DMS 273 treated with DMSO at 0.1 percent for 48 hours (cell line): ENCODE measurements around the gene ANGPTL5.
"Not testable (repeated sequence)": the region's sequence is repeated elsewhere in the genome, so short reads cannot be mapped to it uniquely, and the experiment has no call there.

Source experiments
- DNase-seq: peaks from one replicate; lab custom pipeline; 2025; lab: John Stamatoyannopoulos, UW

ANGPTL5 gene

GRCh38 chr11:101885631-101886030 is 30.7 kb downstream of the ANGPTL5 start:
- DNase-seq = no peak

DNA sequence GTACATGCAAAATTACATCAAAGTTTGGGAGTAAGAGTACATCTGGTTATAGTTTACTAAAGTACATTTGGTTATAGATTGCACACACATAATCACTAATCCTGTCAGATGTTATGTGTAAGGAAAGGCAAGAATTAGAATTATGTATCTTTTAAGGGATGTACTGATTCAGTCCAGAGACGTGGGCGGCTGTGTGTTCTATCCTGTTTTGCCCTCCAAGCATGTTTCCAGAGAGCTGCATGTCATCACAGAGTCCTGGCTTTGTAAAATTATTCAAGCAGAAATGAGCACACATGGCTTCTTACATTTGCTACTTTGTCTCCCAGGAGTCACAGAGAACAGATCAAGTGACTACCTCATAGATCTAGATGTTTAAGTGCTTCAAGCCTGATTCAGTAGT is 34.7 kb downstream of the ANGPTL5 start:
- DNase-seq = no peak

DNA sequence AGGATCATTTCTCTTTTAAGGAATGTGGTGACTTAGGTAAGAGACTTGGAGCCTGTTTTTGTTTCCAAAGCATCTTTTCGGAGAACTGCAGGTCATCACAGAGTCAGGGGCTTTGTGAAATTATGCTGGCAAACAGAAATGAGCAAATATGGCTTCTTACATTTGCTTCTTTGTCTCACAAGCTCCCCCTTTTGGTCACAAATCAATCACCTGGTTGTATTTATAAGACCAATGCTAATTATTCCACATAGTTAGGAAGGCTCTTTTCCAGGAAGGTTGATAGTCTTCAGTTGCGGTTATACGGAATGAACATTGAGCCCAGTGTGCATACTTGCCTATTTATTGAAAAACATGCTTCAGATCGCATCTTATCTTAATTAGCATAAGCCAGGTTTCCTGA is 36.1 kb downstream of the ANGPTL5 start:
- DNase-seq = no peak

GRCh38 chr11:101872171-101872882 is 44.0 kb downstream of the ANGPTL5 start:
- DNase-seq = no peak

- no peak for DNase-seq
Observed at GRCh38 chr11:101870510-101870909, 45.8 kb downstream of the ANGPTL5 start.

GRCh38 chr11:101867951-101868350 is 48.4 kb downstream of the ANGPTL5 start:
- DNase-seq = no peak

- no peak for DNase-seq
Observed at GRCh38 chr11:101866619-101867491, 49.5 kb downstream of the ANGPTL5 start.

DNA sequence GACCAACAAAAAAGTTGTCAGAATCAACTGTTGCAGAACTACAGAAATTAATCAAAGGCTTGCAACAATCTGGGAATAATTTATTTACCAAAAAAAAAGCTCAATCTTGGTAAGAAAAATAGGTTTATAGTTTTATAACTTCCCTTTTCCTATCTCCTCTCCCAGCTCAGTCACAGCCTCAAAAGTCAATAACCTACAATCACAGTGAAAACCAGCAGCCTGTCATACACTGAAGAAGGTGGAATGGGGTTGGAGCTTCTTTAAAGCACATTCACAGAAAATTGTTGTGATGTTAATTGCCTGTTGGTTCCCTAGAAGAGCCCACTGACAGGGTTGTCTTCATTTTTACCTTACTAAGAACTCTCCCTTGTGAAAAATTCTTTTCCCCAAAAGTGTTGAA is 52.2 kb downstream of the ANGPTL5 start:
- DNase-seq = no peak

DNA sequence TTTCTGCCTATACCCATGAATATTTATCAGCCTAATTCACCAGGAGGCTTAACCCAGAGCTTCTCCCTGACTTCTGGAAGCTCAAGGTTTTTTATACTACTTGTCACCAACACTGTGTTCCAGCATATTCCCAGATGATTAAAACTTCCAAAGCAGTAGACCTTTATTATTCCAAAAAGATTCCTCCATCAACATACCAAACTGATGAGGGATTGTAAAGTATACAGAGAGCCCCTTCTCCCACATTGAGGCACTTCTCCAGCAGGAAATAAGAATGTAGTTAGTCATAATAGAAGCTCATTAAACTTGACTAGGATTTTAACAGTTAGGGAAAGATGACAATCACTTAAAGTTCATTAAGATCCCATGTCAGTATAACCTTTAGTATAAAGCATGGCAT is 53.0 kb downstream of the ANGPTL5 start:
- DNase-seq = no peak

GRCh38 chr11:101862391-101863233 is 53.7 kb downstream of the ANGPTL5 start:
- DNase-seq = no peak

GRCh38 chr11:101860696-101861427 is 55.5 kb downstream of the ANGPTL5 start:
- no peak for DNase-seq

GRCh38 chr11:101852260-101852659 is 64.1 kb downstream of the ANGPTL5 start:
- not testable (repeated sequence) for DNase-seq

DNA sequence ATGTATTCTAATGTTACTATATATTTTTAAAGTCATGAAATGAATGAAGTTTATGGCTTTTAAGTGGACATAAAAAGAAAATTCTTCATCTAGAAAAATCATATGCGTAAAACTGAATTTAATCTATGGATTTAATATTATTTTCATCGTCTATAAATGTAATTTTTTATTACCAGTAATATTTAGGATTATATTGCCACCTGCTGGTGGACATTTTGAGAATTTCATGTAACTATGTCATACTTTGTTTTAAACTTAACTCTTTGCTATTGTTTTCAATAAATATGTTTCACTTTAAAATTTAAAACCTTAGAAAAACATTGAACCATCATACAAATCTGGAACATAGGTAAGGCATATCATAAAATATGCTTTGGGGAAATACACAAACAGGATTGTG is 68.1 kb downstream of the ANGPTL5 start:
- no peak for DNase-seq

GRCh38 chr11:101844608-101845007 is 71.7 kb downstream of the ANGPTL5 start:
- no peak for DNase-seq

DNA sequence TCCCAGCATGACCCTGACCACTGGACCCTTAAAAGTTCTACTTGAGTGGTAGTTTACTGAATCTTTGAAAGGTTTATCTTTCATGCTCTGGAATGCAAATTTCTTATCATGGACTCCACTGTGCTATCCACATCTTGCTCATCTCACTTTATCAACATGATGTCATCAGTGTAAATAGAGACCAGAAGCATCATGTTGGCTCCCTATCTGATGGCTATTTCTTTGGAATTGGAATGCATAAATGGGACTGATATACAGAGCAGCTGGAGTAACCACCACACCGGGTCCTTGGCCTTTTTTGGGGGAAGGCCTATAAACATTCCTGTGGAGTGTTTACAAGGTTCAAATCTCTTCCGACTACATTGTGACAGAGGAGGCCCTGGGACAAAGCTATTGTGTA is 75.6 kb downstream of the ANGPTL5 start:
- DNase-seq = no peak
